IMR-90 (cell line): ENCODE measurements around the gene KCNMA1. TPM values are rescaled to one million over a fixed set of nuclear protein-coding genes. Genes with fewer than 3 reads are reported as not detected.

Experiments used
- ATAC-seq: fragments of 200-7000 bp; cut with Tn5 transposase; 2 replicates; pipeline ENCODE4 v1.9.1; 2020; ENCODE audit warnings: low read depth, mild to moderate bottlenecking, moderate library complexity
- BruUV-seq: library from RNA; stranded (reverse); fragments of 400-500 nt; replicated peaks from 2 replicates; lab custom pipeline; 2021; lab: Mats Ljungman, UMichigan
- CTCF ChIA-PET: fragments of 300-600 bp; formaldehyde crosslinking; extraction: SDS; loops from one replicate; lab custom pipeline; 2021; ENCODE audit warnings: antibody characterized with exemption; lab: Yijun Ruan, JAX
- POLR2A ChIA-PET: fragments of 300-600 bp; sonication (Branson Sonifier 250); formaldehyde crosslinking; loops from one replicate; lab custom pipeline; 2022; ENCODE audit warnings: antibody characterized with exemption; ENCODE audit not compliant: unreplicated experiment; lab: Charles Lee
- DNase-seq: peaks from one replicate; pipeline ENCODE4 v3.0.0; 2013
- H2AFZ ChIP-seq: replicated peaks from 2 replicates; pipeline ENCODE3; 2013; ENCODE audit warnings: low read length, mild to moderate bottlenecking; ENCODE audit not compliant: poor library complexity
- H2AK5ac ChIP-seq: 2 replicates; pipeline ENCODE4 v1.6.1; 2013; ENCODE audit warnings: low read depth, low read length, inconsistent platforms
- H2AK9ac ChIP-seq: replicated peaks from 2 replicates; pipeline ENCODE3; 2013; ENCODE audit warnings: mild to moderate bottlenecking, low read depth, low read length, moderate library complexity; ENCODE audit not compliant: poor library complexity
- H2BK120ac ChIP-seq: 2 replicates; pipeline ENCODE4 v1.6.1; 2013; ENCODE audit warnings: low read depth, low read length, inconsistent platforms
- H2BK15ac ChIP-seq: 3 replicates; pipeline ENCODE4 v1.6.1; 2013; ENCODE audit warnings: low read depth, low read length, inconsistent platforms
- H2BK20ac ChIP-seq: 2 replicates; pipeline ENCODE4 v1.6.1; 2013; ENCODE audit warnings: low read depth, mild to moderate bottlenecking, inconsistent platforms, low read length, moderate library complexity
- H2BK5ac ChIP-seq: 2 replicates; pipeline ENCODE4 v1.6.1; 2013; ENCODE audit warnings: mild to moderate bottlenecking, low read depth, low read length, inconsistent platforms; ENCODE audit not compliant: poor library complexity, severe bottlenecking
- H3K14ac ChIP-seq: replicated peaks from 2 replicates; pipeline ENCODE4 v1.6.1; 2013; ENCODE audit warnings: low read depth, low read length, inconsistent platforms
- H3K18ac ChIP-seq: 2 replicates; pipeline ENCODE4 v1.6.1; 2013; ENCODE audit warnings: low read depth, low read length, control low read depth
- H3K23ac ChIP-seq: 2 replicates; pipeline ENCODE4 v1.6.1; 2013; ENCODE audit warnings: low read depth, low read length, inconsistent platforms
- H3K27ac ChIP-seq: 2 replicates; pipeline ENCODE4 v1.5.1; 2013; ENCODE audit warnings: mild to moderate bottlenecking, control low read depth, low read length; ENCODE audit not compliant: insufficient read depth
- H3K27me3 ChIP-seq: 2 replicates; pipeline ENCODE4 v1.6.1; 2013; ENCODE audit warnings: low read length; ENCODE audit not compliant: control insufficient read depth, insufficient read depth
- H3K36me3 ChIP-seq: 2 replicates; pipeline ENCODE4 v1.6.1; 2013; ENCODE audit warnings: low read length, mixed read lengths; ENCODE audit not compliant: control insufficient read depth, insufficient read depth
- H3K4ac ChIP-seq: 2 replicates; pipeline ENCODE4 v1.6.1; 2013; ENCODE audit warnings: low read depth, low read length, inconsistent platforms
- H3K4me1 ChIP-seq: 2 replicates; pipeline ENCODE4 v1.6.1; 2013; ENCODE audit warnings: low read length, mixed read lengths; ENCODE audit not compliant: control insufficient read depth, insufficient read depth
- H3K4me2 ChIP-seq: 2 replicates; pipeline ENCODE4 v1.6.1; 2013; ENCODE audit warnings: low read depth, mild to moderate bottlenecking, control low read depth, low read length, moderate library complexity
- H3K4me3 ChIP-seq: 2 replicates; pipeline ENCODE4 v1.5.1; 2013; ENCODE audit warnings: low read depth, mild to moderate bottlenecking, control low read depth, low read length, moderate library complexity; ENCODE audit not compliant: insufficient read depth
- H3K56ac ChIP-seq: 2 replicates; pipeline ENCODE4 v1.6.1; 2013; ENCODE audit warnings: low read length, inconsistent platforms; ENCODE audit not compliant: insufficient read depth; ENCODE audit errors: extremely low read depth
- H3K79me1 ChIP-seq, 2 experiments: 2 replicates each; pipeline ENCODE4 v1.6.1; 2013; ENCODE audit warnings: low read length in 2 of 2, inconsistent platforms in 1 of 2, low read depth in 1 of 2
- H3K9ac ChIP-seq: 2 replicates; pipeline ENCODE4 v1.6.1; 2013; ENCODE audit warnings: low read depth, low read length, control low read depth
- H3K9me1 ChIP-seq: 2 replicates; pipeline ENCODE4 v1.6.1; 2013; ENCODE audit warnings: low read length, inconsistent platforms; ENCODE audit not compliant: insufficient read depth
- H3K9me3 ChIP-seq: 2 replicates; pipeline ENCODE4 v1.6.1; 2013; ENCODE audit warnings: low read length; ENCODE audit not compliant: control insufficient read depth, insufficient read depth
- H4K20me1 ChIP-seq: 2 replicates; pipeline ENCODE4 v1.6.1; 2013; ENCODE audit warnings: low read length, inconsistent platforms; ENCODE audit not compliant: insufficient read depth
- H4K5ac ChIP-seq: 2 replicates; pipeline ENCODE4 v1.6.1; 2013; ENCODE audit warnings: mild to moderate bottlenecking, low read depth, low read length, control low read depth
- H4K8ac ChIP-seq, 2 experiments: 2 replicates each; pipeline ENCODE4 v1.6.1; 2013; ENCODE audit warnings: low read depth in 2 of 2, low read length in 2 of 2, control low read depth in 1 of 2, inconsistent platforms in 1 of 2
- H4K91ac ChIP-seq: 2 replicates; pipeline ENCODE4 v1.6.1; 2013; ENCODE audit warnings: low read depth, low read length, inconsistent platforms; ENCODE audit not compliant: insufficient read depth
- BHLHE40 ChIP-seq: fragments of 150-350 bp; IDR thresholded peaks from 2 replicates; pipeline ENCODE4 v1.6.1; 2016; ENCODE audit warnings: mild to moderate bottlenecking, low read depth, low read length
- MAFK ChIP-seq: IDR thresholded peaks from 2 replicates; pipeline ENCODE4 v1.6.1; 2012; ENCODE audit warnings: low read depth, low read length, improper control_type of control experiment
- MAZ ChIP-seq: IDR thresholded peaks from 2 replicates; pipeline ENCODE4 v1.6.1; 2012; ENCODE audit warnings: low read depth, mild to moderate bottlenecking, low read length, improper control_type of control experiment, moderate library complexity, borderline replicate concordance
- MXI1 ChIP-seq: IDR thresholded peaks from 2 replicates; pipeline ENCODE4 v1.6.1; 2012; ENCODE audit warnings: low read depth, mild to moderate bottlenecking, low read length, moderate library complexity, borderline replicate concordance
- NFE2L2 ChIP-seq: fragments of 150-350 bp; IDR thresholded peaks from 2 replicates; pipeline ENCODE4 v1.6.1; 2016; ENCODE audit warnings: low read depth, mild to moderate bottlenecking, low read length
- POLR2A ChIP-seq: IDR thresholded peaks from 2 replicates; pipeline ENCODE4 v1.6.1; 2012; ENCODE audit warnings: mild to moderate bottlenecking, low read depth, low read length
- RAD21 ChIP-seq: IDR thresholded peaks from 2 replicates; pipeline ENCODE4 v1.6.1; 2012; ENCODE audit warnings: low read length, improper control_type of control experiment
- RCOR1 ChIP-seq: IDR thresholded peaks from 2 replicates; pipeline ENCODE4 v1.6.1; 2012; ENCODE audit warnings: mild to moderate bottlenecking, low read length, improper control_type of control experiment; ENCODE audit not compliant: insufficient replicate concordance
- RFX5 ChIP-seq: IDR thresholded peaks from 2 replicates; pipeline ENCODE4 v1.8.0; 2012; ENCODE audit warnings: low read depth, mild to moderate bottlenecking, low read length, moderate library complexity
- SMC3 ChIP-seq: fragments of 150-350 bp; IDR thresholded peaks from 2 replicates; pipeline ENCODE4 v1.6.1; 2016; ENCODE audit warnings: low read depth, mild to moderate bottlenecking, antibody characterized with exemption, low read length, moderate library complexity
- USF2 ChIP-seq: fragments of 150-350 bp; IDR thresholded peaks from 2 replicates; pipeline ENCODE4 v1.6.1; 2017; ENCODE audit warnings: mild to moderate bottlenecking, antibody characterized with exemption, low read length, low read depth
- WGBS, 2 experiments: methylation state at CpG; one replicate each; pipeline versions ENCODE4 v1.1.5 to v1.1.7; 2013; ENCODE audit warnings: missing lambda C conversion rate in 2 of 2; ENCODE audit not compliant: insufficient read length in 1 of 2; ENCODE audit errors: extremely low coverage in 2 of 2; 5-methylcytosine and 5-hydroxymethylcytosine counted together
- dilution Hi-C: fragments of 300-500 bp; cut with HindIII; formaldehyde crosslinking; loops from one replicate; pipeline ENCODE4 v1.14.3; 2018; ENCODE audit warnings: low sequenced_read_pairs; ENCODE audit not compliant: unreplicated experiment
- in situ Hi-C: fragments of 300-500 bp; cut with MboI; formaldehyde crosslinking; loops from 3 replicates; pipeline ENCODE4 v1.14.3; 2019; ENCODE audit warnings: low sequenced_read_pairs, inconsistent platforms, mixed read lengths
- intact Hi-C: fragments of 100-400 bp; cut with micrococcal nuclease; formaldehyde crosslinking; loops from 2 replicates; pipeline ENCODE4 v1.10.0; 2022
- polyA plus RNA-seq, 3 experiments: library from polyadenylated mRNA; depleted of rRNA; stranded (reverse); fragments of >200 nt; gene quantifications; 2 replicates each; pipeline ENCODE4 v1.2.3, GENCODE V29; 2012; ENCODE audit warnings: low replicate concordance in 1 of 3
- total RNA-seq: library from RNA; depleted of rRNA; stranded (reverse); fragments of >200 nt; gene quantifications from 2 replicates; pipeline ENCODE4 v1.2.3, GENCODE V29; 2012

KCNMA1 gene
- total and polyA plus RNA-seq, 2 of the 4 experiments (the other 2 are of a cell fraction): 25.6 to 29.6 TPM

DNA sequence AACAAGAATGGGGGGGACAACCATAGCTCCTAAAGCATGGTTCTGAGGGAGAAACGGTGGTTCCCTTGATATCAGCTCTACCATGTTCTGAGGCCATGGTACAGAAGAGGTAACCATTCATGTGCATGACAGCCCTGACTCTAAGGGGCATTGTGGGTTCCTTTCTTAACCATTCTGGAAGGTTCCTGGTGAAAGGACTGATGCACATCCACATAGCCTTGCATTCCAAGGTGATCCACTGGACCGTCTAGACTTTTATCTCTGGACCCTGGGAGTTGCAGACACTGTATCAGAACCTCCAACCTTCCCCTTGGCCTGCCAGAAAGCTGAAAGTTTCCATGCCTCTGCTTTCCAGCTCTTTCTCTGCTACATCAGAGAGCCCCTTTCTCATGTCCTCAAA lies 344.3 kb downstream of the KCNMA1 start:
- H3K4ac ChIP-seq: peak overlapping the region; percentile 76
- peaks cover 17% of the 10 kb centered on the region for H3K4me1 ChIP-seq
- DNase-seq (no peak), ATAC-seq (no peak)
- no peak overlapping the region for H3K27ac ChIP-seq
- H2AFZ ChIP-seq: no peak overlapping the region
- peak overlapping the region; percentile 17; the same call in 1 of the 2 replicates for H2BK20ac ChIP-seq
- POLR2A ChIA-PET: no interaction called here
- no peak overlapping the region for H3K9ac ChIP-seq
- no peak overlapping the region for H2BK5ac ChIP-seq
- H2BK120ac ChIP-seq: peak overlapping the region; percentile 63
- no peak overlapping the region for H3K23ac ChIP-seq
- H2BK15ac ChIP-seq: peak overlapping the region; percentile 70; the same call in 2 of the 3 replicates
- peaks cover 0 to 3% of the 10 kb centered on the region in 2 experiments; a peak in 1 of 4 replicates for H3K79me1 ChIP-seq
- in situ Hi-C loops: no loop called here
- peaks cover 11% of the 10 kb centered on the region; the same call in 1 of the 2 replicates for H3K9me1 ChIP-seq
- peak overlapping the region; percentile 52 for H2AK5ac ChIP-seq
- no peak overlapping the region for H4K5ac ChIP-seq
- no TSS peak for BruUV-seq
- H3K36me3 ChIP-seq: no peaks in the 10 kb centered on the region
- 0 out of 2 replicates have a peak overlapping the region, but pooled peaks have one; percentile 48 for H3K14ac ChIP-seq
- no peak overlapping the region for H2AK9ac ChIP-seq
- WGBS, 2 experiments: 100% methylated on average over 2 of the region's 2 CpGs; no CpG with 5 or more reads in 1 of the 2 experiments
- H4K8ac ChIP-seq: peak overlapping the region in 1 of 2 experiments; percentile 30; a peak in 1 of 4 replicates
- H3K4me3 ChIP-seq: no peak overlapping the region
- H3K4me2 ChIP-seq: no peak overlapping the region
- no peaks in the 10 kb centered on the region for H3K9me3 ChIP-seq
- dilution Hi-C loops: no loop called here
- CTCF ChIA-PET: no interaction called here
- H4K20me1 ChIP-seq: no peaks in the 10 kb centered on the region
- no peaks in the 10 kb centered on the region for H3K27me3 ChIP-seq
- intact Hi-C loops: loop anchor here (5.0 kb wide), 1 partner anchor 96 kb away; no protein-coding TSS in a partner anchor
- no peak overlapping the region for H3K18ac ChIP-seq
- no peak for TF ChIP-seq RCOR1
- TF ChIP-seq RFX5: no peak
- no peak for TF ChIP-seq MXI1
- no peak for TF ChIP-seq RAD21
- no peak for TF ChIP-seq NFE2L2
- no peak for TF ChIP-seq BHLHE40
- TF ChIP-seq POLR2A: no peak
- TF ChIP-seq USF2: no peak
- no peak for TF ChIP-seq SMC3
- no peak for TF ChIP-seq MAFK
- TF ChIP-seq MAZ: no peak
- peak overlapping the region; percentile 42 for H4K91ac ChIP-seq
- H3K56ac ChIP-seq: no peak overlapping the region
